DND-41 (cell line): Measurements from ENCODE around the gene ANXA1.

Source experiments
- CTCF ChIP-seq: IDR thresholded peaks from 2 replicates; pipeline ENCODE4 v1.5.1; 2012; ENCODE audit warnings: borderline replicate concordance, low read length, moderate library complexity, mild to moderate bottlenecking; ENCODE audit not compliant: poor library complexity, severe bottlenecking; ENCODE audit errors: extremely low read depth
- EZH2 ChIP-seq: IDR thresholded peaks from 3 replicates; pipeline ENCODE4 v1.6.1; 2012; ENCODE audit warnings: borderline replicate concordance, low read depth, mild to moderate bottlenecking, moderate library complexity, low read length, inconsistent platforms; ENCODE audit not compliant: severe bottlenecking

GRCh38 chr9:73160868-73161267 is 9.2 kb downstream of the ANXA1 start:
- TF ChIP-seq CTCF: no peak
- no peak for TF ChIP-seq EZH2
